NCI-H1930 (cell line): ENCODE measurements around the gene TRAF2.
"Not testable (repeated sequence)": the region's sequence is repeated elsewhere in the genome, so short reads cannot be mapped to it uniquely, and the experiment has no call there.

Experiments
- DNase-seq, 2 experiments: peaks; one replicate each; lab custom pipeline; 2025; lab: John Stamatoyannopoulos, UW

The TRAF2 gene

GRCh38 chr9:136857581-136858412 lies 28.5 kb upstream of the TRAF2 start:
- no peak for DNase-seq

GRCh38 chr9:136858452-136858843 lies 27.9 kb upstream of the TRAF2 start:
- no peak for DNase-seq

- no peak for DNase-seq
These were observed 27.2 kb upstream of the TRAF2 start for GRCh38 chr9:136858844-136859757.

GRCh38 chr9:136860529-136860928 lies 25.8 kb upstream of the TRAF2 start:
- no peak for DNase-seq

GRCh38 chr9:136860933-136861873 lies 25.1 kb upstream of the TRAF2 start:
- no peak for DNase-seq

GRCh38 chr9:136861874-136862457 lies 24.4 kb upstream of the TRAF2 start:
- DNase-seq: no peak

- no peak for DNase-seq
These were observed 23.3 kb upstream of the TRAF2 start for GRCh38 chr9:136862849-136863622.

GRCh38 chr9:136863623-136864273 lies 22.6 kb upstream of the TRAF2 start:
- DNase-seq: no peak

GRCh38 chr9:136865041-136865767 lies 21.1 kb upstream of the TRAF2 start:
- no peak for DNase-seq

GRCh38 chr9:136865768-136866103 lies 20.6 kb upstream of the TRAF2 start:
- no peak for DNase-seq

GRCh38 chr9:136866898-136867421 lies 19.4 kb upstream of the TRAF2 start:
- not testable (repeated sequence) for DNase-seq

GRCh38 chr9:136867480-136867879 lies 18.8 kb upstream of the TRAF2 start:
- DNase-seq: no peak

GRCh38 chr9:136867917-136868316 lies 18.4 kb upstream of the TRAF2 start:
- no peak for DNase-seq

- DNase-seq: no peak
These were observed 17.7 kb upstream of the TRAF2 start for GRCh38 chr9:136868644-136869043.

- DNase-seq: not testable (repeated sequence)
These were observed 16.7 kb upstream of the TRAF2 start for GRCh38 chr9:136869611-136870010.

GRCh38 chr9:136875155-136875554 lies 11.2 kb upstream of the TRAF2 start:
- DNase-seq: no peak

GRCh38 chr9:136876476-136876875 lies 9.8 kb upstream of the TRAF2 start:
- DNase-seq: no peak

- DNase-seq: no peak
These were observed 5.7 kb upstream of the TRAF2 start for GRCh38 chr9:136880651-136881050.

GRCh38 chr9:136881691-136882108 lies 4.6 kb upstream of the TRAF2 start:
- no peak for DNase-seq
